ENCODE measurements around the gene GSG1L. TPM values are rescaled to one million over a fixed set of nuclear protein-coding genes. Genes with fewer than 3 reads are reported as not detected.

GSG1L gene
- polyA plus RNA-seq, 3 donors, result not detected

- no peak for DNase-seq
- peaks cover 0 to 4% (median 2%) of the 10 kb centered on the region in 3 donors for H3K27me3 Mint-ChIP-seq (ENCODE audit: low read depth in 3 of 3)
- intact Hi-C loops (cut with micrococcal nuclease), result no loop called here
- no peaks in the 10 kb centered on the region for H3K9me3 Mint-ChIP-seq
- TF ChIP-seq, protein P1, sequence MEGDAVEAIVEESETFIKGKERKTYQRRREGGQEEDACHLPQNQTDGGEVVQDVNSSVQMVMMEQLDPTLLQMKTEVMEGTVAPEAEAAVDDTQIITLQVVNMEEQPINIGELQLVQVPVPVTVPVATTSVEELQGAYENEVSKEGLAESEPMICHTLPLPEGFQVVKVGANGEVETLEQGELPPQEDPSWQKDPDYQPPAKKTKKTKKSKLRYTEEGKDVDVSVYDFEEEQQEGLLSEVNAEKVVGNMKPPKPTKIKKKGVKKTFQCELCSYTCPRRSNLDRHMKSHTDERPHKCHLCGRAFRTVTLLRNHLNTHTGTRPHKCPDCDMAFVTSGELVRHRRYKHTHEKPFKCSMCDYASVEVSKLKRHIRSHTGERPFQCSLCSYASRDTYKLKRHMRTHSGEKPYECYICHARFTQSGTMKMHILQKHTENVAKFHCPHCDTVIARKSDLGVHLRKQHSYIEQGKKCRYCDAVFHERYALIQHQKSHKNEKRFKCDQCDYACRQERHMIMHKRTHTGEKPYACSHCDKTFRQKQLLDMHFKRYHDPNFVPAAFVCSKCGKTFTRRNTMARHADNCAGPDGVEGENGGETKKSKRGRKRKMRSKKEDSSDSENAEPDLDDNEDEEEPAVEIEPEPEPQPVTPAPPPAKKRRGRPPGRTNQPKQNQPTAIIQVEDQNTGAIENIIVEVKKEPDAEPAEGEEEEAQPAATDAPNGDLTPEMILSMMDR (IDR thresholded peaks at IDR 0.05), result no peak
- no peaks in the 10 kb centered on the region for H3K9me3 ChIP-seq (replicated peaks in 1 of 2; ENCODE audit: control insufficient read depth in 1 of 2, insufficient read depth in 1 of 2, low read length in 2 of 2)
- no peak overlapping the region for H3K4me3 Mint-ChIP-seq
- H3K36me3 ChIP-seq (replicated peaks in 1 of 2; ENCODE audit: control insufficient read depth in 1 of 2, insufficient read depth in 2 of 2, low read length in 2 of 2), result no peaks in the 10 kb centered on the region
- peak overlapping the region in 1 of 7 donors; percentile 12 for H3K27ac Mint-ChIP-seq
- H3K4me1 Mint-ChIP-seq, result no peaks in the 10 kb centered on the region
- no peak overlapping the region for H3K4me2 ChIP-seq (replicated peaks; ENCODE audit: extremely low read depth, low read length, poor library complexity, severe bottlenecking)
- no peak overlapping the region for H2AFZ ChIP-seq (ENCODE audit: insufficient read depth, low read depth, low read length, poor library complexity, severe bottlenecking)
- no peaks in the 10 kb centered on the region for H3K27me3 ChIP-seq (ENCODE audit: control insufficient read depth in 2 of 2, insufficient read depth in 2 of 2, low read length in 2 of 2)
- WGBS (ENCODE audit: insufficient coverage), result 80% methylated on average over 13 of the region's 20 CpGs
- H3K9ac ChIP-seq (ENCODE audit: insufficient read depth, low read length, poor library complexity, severe bottlenecking), result no peak overlapping the region
- H4K20me1 ChIP-seq (ENCODE audit: insufficient read depth, low read length), result no peaks in the 10 kb centered on the region
- no peaks in the 10 kb centered on the region for H3K4me1 ChIP-seq (ENCODE audit: control insufficient read depth in 1 of 2, insufficient read depth in 2 of 2, low read length in 2 of 2)
- H3K79me2 ChIP-seq (ENCODE audit: insufficient read depth, low read length), result no peaks in the 10 kb centered on the region
- no peak overlapping the region for H3K27ac ChIP-seq (ENCODE audit: low read depth in 1 of 2, low read length in 2 of 2)
- no peaks in the 10 kb centered on the region for H3K36me3 Mint-ChIP-seq
- H3K4me3 ChIP-seq (replicated peaks in 1 of 3; ENCODE audit: low read depth in 2 of 3, low read length in 3 of 3), result no peak overlapping the region
Observed at GRCh38 chr16:27784351-27785306, 278.9 kb downstream of the GSG1L start.

GRCh38 chr16:27781981-27782880 lies 281.3 kb downstream of the GSG1L start:
- H3K9me3 Mint-ChIP-seq, result no peaks in the 10 kb centered on the region
- H3K27me3 Mint-ChIP-seq (ENCODE audit: low read depth in 3 of 3), result peaks cover 0 to 4% (median 2%) of the 10 kb centered on the region in 3 donors
- no peaks in the 10 kb centered on the region for H3K79me2 ChIP-seq (ENCODE audit: insufficient read depth, low read length)
- no peak overlapping the region for H3K27ac Mint-ChIP-seq
- intact Hi-C loops (cut with micrococcal nuclease), result no loop called here
- no peak overlapping the region for H3K4me3 Mint-ChIP-seq
- no peaks in the 10 kb centered on the region for H3K4me1 Mint-ChIP-seq
- H3K4me2 ChIP-seq (replicated peaks; ENCODE audit: extremely low read depth, low read length, poor library complexity, severe bottlenecking), result no peak overlapping the region
- H2AFZ ChIP-seq (ENCODE audit: insufficient read depth, low read depth, low read length, poor library complexity, severe bottlenecking), result no peak overlapping the region
- peaks cover 3 to 9% of the 10 kb centered on the region in 2 donors for H3K36me3 Mint-ChIP-seq
- H3K27me3 ChIP-seq (ENCODE audit: control insufficient read depth in 2 of 2, insufficient read depth in 2 of 2, low read length in 2 of 2), result no peaks in the 10 kb centered on the region
- H3K4me3 ChIP-seq (replicated peaks in 1 of 3; ENCODE audit: low read depth in 2 of 3, low read length in 3 of 3), result no peak overlapping the region
- H3K27ac ChIP-seq (ENCODE audit: low read depth in 1 of 2, low read length in 2 of 2), result no peak overlapping the region
- 76% methylated on average over 16 of the region's 19 CpGs for WGBS (ENCODE audit: insufficient coverage)
- H3K9ac ChIP-seq (ENCODE audit: insufficient read depth, low read length, poor library complexity, severe bottlenecking), result no peak overlapping the region
- no peaks in the 10 kb centered on the region for H3K4me1 ChIP-seq (ENCODE audit: control insufficient read depth in 1 of 2, insufficient read depth in 2 of 2, low read length in 2 of 2)
- H3K9me3 ChIP-seq (replicated peaks in 1 of 2; ENCODE audit: control insufficient read depth in 1 of 2, insufficient read depth in 1 of 2, low read length in 2 of 2), result no peaks in the 10 kb centered on the region
- peaks cover 0 to 2% of the 10 kb centered on the region in 2 donors for H3K36me3 ChIP-seq (replicated peaks in 1 of 2; ENCODE audit: control insufficient read depth in 1 of 2, insufficient read depth in 2 of 2, low read length in 2 of 2)
- no peak for DNase-seq
- H4K20me1 ChIP-seq (ENCODE audit: insufficient read depth, low read length), result no peaks in the 10 kb centered on the region
- TF ChIP-seq, protein P1 (IDR thresholded peaks at IDR 0.05), result no peak

Data from CD14-positive monocyte (primary cell).